Skin epidermis (tissue), 12 donors: ENCODE results near the gene ST7.

Experiments
- H3K27ac ChIP-seq, 21 experiments: fragments of 200-600 bp; sonication (generic) in 11 of 21; one replicate each; pipeline ENCODE4 v1.5.0; 2020; ENCODE audit warnings: mild to moderate bottlenecking in 3 of 21, inconsistent platforms in 2 of 21, moderate library complexity in 2 of 21
- H3K4me3 ChIP-seq, 7 experiments: fragments of 200-600 bp; sonication (generic) in 2 of 7; one replicate each; pipeline ENCODE4 v1.5.0; 2020; ENCODE audit warnings: inconsistent platforms in 2 of 7, mild to moderate bottlenecking in 2 of 7, moderate library complexity in 1 of 7

The ST7 gene

DNA sequence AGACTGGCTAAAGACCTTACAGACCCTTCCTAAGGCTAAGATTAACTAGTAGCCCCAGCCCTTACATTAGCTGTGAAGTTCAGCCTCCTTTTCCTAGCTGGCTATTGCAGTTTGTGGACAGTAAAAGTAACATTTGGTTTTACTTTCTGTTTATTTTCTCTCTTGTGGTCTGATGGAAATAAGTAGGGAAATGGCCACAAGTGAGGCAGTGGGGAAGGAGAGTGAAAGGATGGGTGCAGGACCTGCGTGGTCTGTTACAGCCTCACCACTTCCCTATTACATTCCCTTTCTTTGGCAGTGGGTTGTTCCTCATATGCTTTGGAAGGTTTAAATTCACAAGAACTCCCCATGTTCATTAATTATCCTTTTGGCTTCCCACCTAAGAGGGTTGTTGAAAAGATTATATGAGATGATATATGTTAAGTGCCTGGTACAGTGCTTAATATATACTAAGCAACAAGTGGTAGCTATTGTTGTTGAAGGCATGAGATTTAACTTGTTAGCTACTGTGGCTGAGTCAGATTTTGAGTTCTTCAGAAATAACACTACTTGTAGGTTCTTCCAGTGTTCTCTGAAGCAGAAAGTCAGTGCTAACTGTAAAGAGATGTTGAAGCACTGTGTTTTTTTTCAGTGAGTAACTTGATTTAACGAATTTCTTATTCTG is 181.7 kb downstream of the ST7 start:
- no peak overlapping the region for H3K4me3 ChIP-seq
- no peak overlapping the region for H3K27ac ChIP-seq

DNA sequence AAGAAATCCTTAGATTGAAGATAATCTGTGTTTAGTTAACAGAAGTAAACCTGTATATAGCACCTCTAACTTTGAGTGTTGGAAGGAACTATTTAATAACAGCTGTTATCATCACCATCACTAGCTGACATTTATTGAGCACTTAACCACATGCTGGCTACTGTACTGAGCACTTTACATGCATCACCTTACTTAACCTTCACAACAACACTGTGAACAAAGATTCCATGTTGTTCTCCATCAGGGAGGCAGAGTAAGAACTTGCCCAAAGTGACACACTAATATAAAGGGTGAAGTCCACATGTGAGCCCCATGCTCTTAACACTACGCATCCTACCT is 182.2 kb downstream of the ST7 start:
- H3K27ac ChIP-seq: no peak overlapping the region
- H3K4me3 ChIP-seq: no peak overlapping the region

DNA sequence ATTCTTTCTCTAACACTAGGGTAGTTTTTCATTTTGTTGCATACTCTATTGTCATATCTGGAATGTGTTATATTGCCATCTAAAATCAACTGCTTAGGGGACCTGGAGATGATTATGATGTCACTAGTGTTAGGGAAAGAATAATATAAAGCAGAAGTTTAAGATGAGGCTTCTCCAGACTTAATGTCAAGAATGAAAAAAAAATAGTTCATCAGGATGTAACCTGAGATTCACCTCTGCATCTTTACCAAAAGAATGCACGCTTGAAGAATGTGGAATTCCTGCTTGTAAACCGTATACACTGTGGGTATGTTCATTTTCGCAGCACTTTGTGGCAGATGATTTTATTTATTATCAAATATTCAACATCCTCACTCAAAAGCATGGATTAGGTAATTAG is 184.6 kb downstream of the ST7 start:
- no peak overlapping the region for H3K4me3 ChIP-seq
- H3K27ac ChIP-seq: no peak overlapping the region

DNA sequence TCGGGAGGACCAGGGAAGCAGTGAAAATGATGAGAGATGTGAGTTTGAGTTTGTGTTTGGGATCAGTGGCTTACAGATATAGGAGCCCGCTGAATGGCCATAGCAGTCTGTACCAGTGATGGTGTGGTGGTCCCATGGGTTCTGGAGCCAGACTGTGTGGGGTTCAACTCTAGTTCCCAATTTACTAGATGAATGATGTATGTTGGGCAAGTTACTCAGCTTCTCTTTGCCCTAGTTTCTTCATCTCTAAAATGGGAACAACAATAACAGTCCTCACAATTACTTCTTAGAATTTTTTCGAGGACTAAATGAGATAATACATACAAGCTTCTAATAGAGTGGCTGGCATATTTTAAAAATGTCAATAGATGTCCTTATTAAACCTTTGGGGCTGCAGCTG is 185.2 kb downstream of the ST7 start:
- H3K4me3 ChIP-seq: no peak overlapping the region
- no peak overlapping the region for H3K27ac ChIP-seq

DNA sequence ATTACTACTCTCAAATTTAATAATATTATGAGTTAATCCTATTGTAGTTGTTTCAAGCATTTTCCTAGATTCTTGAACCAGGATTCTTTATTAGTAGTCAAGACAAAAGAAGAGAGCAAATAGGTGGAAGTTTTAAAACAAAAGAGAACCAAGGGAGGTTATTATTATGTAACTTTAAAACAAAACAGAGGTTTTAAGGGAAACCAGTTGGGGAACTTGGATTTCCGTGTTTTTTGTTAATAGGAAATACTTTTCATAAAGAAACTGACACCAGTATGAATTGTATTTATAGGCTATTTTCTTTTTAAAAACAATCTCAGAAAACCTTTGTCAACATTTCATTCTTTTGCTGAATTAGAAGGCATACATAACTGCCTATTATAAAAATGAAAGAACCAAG is 185.7 kb downstream of the ST7 start:
- Histone ChIP-seq H3K4me3 (no peak overlapping the region), H3K27ac (no peak overlapping the region)

DNA sequence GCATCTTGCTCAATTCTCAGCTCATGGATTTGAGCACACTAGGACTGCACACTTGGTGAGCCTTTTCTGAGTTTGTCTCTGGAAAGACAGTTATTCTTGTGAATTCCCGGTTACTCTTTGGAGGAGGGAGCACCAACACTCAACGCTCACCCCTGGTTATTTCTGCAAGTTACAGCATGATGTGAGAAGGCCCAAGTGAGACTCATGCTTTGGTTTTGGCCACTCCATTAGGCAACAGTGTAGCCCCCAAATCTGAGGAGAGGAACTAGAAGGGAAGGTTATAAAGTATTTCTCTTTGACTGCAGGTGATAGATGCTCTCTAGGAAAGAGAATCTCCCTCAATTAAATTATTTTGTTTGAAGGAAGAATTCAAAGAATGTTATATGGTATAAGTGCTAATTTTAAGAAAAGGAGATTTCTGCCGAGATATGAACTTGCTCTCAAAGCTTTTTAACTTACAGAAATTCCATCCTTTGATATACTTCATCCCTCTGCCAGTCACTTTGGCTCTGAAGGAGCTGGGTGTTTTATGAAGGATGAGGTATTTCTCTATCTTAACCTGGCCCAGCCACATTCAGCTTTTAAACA is 186.2 kb downstream of the ST7 start:
- Histone ChIP-seq H3K4me3 (no peak overlapping the region), H3K27ac (no peak overlapping the region)

DNA sequence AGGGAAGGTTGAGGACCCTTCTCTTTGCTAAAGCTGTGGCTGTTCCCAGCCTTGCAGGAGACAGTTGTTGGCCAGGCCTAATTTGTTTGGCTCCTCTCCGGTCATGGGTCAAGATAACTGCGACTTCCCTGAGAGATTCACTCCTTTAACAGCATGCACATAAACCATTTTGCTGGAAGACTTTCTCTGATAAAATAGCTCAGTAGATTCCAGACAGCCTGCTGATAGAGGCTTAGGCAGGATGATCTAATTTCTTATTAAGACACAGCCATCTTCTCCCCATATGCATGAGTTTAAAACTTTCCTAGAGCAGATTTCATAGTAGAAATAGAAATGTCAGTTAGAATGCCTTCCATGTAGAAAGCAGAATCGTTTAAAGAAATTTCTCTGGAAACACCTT is 187.6 kb downstream of the ST7 start:
- no peak overlapping the region for H3K27ac ChIP-seq
- no peak overlapping the region for H3K4me3 ChIP-seq

DNA sequence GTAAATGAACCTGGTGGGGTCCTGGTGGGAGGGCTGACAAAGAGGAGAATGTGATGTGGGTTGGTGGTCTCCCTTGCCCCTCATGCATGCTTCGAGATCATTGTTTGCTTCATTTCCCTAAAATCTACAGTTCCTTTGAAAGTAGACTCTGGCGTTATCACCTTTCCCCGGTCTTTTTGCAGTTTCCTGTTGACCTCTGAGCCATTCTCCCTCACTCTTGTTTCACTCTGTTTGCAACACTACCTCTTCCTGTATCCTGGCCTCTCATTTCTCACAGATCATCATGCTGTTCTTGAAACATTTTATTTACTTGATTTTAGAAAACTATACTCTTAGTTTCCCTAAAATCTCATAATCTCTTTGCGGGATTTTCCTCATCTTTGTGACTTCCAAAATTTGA is 189.8 kb downstream of the ST7 start:
- Histone ChIP-seq H3K27ac (no peak overlapping the region), H3K4me3 (no peak overlapping the region)

DNA sequence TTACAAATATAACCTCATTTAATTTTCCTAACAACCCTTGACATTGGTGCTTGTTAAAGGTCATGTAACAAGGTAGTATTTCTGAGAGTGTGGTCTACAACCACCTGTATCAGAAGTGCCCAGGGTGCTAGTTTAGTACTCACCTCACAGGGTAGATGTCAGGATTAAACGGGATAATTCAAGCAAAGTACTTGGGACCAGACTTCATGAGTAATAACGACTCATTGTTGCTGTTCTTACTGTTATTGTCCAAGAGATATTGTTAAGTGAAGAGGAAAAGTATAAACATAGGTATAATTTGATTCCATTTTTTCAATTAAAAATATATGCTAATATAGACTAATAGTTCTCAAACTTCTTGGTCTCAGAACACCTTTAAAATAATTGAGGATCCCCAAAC is 190.3 kb downstream of the ST7 start:
- Histone ChIP-seq H3K27ac (no peak overlapping the region), H3K4me3 (no peak overlapping the region)

DNA sequence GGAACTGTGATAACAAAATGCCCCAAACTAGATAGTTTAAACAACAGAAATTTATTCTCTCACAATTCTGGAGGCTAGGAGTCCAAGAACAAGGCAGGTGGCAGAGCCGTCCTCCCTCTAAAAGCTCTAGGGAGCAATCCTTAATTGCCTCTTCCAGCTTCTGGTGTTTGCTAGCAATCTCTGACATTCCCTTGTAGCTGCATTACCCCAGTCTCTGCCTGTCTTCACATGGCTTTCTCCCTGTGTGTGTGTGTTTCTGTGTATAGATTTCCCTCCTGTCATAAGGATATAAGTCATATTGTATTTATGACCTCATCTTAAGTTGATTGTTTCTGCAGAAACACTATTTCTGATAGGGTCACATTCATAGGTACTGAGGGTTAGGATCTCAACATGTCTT is 192.0 kb downstream of the ST7 start:
- Histone ChIP-seq H3K4me3 (no peak overlapping the region), H3K27ac (no peak overlapping the region)

DNA sequence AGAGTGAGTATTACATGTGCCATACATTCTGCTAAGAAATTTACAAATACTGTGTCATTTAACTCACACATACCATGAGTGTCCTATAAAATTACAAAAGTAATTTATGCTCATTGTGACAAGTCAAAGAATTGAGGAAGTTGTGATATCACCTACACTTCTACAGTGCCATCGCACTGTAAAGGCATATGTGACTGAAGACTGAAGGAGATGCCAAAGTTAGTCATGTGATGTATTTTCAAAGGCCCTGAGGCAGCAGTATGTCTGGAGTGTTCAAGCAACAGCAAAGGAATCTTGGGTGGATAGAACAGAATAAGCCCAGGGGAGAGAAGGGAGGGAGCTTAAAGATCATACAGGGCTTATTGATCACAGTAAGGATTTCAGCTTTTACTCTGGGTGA is 192.8 kb downstream of the ST7 start:
- Histone ChIP-seq H3K27ac (no peak overlapping the region), H3K4me3 (no peak overlapping the region)

DNA sequence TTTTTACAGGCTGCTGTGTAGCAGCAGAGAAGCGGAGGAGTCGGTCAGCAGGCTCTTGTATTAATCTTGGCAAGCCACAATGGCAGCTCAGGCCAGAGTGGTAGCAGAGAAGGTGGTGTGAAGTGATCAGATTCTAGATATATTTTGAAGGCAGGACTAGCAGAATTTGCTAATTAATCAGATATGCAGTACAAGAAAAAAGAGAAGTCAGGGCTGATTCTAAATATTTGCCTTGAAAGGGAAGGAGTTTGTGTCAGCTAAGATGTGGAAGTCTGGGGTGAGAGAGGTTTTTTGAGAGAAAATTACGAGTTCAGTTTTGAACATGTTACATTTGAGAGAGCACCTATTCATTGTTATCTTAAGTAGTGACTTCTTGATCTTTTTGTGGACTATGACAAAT is 193.2 kb downstream of the ST7 start:
- no peak overlapping the region for H3K4me3 ChIP-seq
- H3K27ac ChIP-seq: no peak overlapping the region

DNA sequence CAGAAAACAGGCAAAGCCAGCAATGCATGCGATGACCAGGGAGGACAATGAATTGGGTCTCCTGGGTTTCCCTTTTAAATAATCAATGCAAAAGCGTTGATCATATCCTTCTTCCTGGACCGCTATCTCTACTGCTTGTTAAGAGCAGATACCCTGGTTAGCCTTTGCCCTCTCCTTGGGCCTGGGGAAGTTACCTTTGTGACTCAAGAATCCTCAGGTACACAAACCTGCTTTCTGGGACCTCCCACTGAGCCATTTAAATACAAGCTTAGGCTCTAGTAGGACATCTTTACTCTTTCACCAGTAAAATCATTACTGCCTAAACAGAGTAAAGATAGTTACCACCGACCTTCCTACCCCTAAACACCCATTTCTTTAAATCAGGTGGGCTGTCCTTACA is 195.7 kb downstream of the ST7 start:
- Histone ChIP-seq H3K27ac (no peak overlapping the region), H3K4me3 (no peak overlapping the region)

DNA sequence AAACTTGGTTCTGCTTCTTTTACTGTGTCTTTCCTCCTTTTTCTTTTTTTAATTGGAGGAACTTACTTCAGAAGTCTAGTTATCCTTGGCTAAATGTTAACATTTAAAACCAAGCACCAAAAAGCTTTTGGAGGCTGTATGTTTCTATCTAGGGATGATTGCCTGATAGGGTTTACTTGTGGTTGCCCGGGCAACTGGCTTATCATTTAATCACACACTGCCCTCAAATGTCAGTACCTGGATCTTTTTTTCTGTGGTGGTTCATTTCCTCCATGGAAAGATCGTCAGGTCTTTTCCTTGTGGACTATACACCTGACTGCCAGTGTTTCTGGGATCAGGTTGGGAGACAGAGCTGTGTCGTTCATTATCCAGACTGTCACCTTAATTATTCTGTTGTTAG is 196.4 kb downstream of the ST7 start:
- Histone ChIP-seq H3K27ac (no peak overlapping the region), H3K4me3 (no peak overlapping the region)

DNA sequence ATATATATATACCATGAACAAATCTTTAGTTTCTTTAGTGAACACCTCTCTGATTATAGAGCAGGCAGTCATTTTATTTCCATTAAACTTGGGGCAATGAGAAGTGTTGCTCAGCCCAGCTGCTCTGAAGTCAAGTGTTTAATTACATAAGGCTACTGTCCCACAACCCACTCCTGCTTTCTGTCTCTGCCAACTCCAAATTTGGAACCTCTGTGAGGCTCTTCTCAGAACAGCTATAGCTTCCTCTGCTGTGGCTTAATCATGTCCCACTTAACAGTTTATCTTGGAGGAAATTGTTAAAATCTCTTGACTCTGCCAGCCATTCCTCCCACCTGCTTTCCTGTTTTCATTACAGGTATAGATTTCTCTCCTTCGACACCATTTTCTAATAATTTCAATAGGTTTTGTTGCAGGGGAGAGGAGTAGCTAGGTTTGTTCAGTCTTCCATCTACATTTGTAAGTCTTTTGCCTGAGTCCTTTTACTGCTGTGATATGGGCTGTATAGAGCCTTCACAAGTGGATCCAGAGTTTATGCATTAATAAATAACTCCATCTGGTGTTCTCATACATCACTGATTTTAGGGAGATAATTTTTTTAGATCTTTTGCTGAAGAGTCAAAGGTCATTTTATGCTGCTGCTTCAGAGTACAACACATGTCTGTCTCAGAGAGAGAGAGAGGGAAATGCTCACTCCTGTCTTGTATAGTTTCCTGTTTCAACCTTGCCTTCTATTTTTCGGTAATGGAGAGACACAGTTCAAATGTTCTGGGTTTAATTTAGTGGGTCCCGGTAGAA is 199.1 kb downstream of the ST7 start:
- Histone ChIP-seq H3K4me3 (no peak overlapping the region), H3K27ac (no peak overlapping the region)

DNA sequence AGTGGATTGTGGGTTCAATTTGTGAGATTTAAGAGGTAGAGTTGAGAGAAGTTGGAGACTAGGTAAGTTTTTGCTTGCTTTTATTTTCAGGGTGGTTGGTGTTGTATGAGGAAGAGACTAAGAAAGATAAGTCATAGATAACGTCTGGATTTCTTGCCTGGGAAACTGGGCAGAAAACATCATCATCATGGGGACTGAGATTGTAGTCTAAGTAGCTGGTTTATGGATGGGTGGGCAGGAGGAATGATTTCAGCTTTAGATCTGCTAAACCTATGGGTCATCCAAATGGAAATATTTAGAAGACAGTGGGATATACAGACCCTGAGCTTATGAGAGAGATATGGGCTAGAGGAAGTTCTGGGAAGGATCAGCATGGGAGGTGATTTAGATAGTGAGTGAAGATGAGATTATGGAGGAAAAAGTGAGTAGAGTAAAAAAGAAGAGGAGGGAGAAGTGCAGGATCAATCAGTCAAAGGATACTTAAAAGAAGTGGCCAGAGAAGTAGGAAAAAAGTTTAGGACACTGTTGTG is 199.8 kb downstream of the ST7 start:
- H3K27ac ChIP-seq: no peak overlapping the region

DNA sequence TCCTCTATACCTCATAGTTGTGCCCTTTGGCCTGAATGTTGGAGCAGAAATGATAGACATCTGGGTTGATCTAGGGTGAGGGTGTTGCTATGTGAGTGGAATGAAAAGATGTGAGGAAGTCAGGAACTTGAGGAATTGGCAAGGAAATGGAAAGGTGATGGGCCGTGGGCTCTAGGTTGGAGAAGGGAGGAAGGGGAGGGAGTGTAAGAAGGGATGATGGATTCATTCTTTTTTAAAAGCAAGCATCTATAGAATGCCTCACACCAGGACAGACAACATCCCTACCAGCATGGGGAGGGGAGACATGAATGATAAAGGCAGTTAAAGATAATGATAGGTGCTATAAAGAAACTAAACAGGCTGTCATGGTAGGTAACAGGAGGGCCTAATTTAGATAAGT is 201.4 kb downstream of the ST7 start:
- no peak overlapping the region for H3K4me3 ChIP-seq
- no peak overlapping the region for H3K27ac ChIP-seq

More for the DNA sequence above, 199.8 kb downstream of the ST7 start:
- H3K4me3 ChIP-seq: no peak overlapping the region

DNA sequence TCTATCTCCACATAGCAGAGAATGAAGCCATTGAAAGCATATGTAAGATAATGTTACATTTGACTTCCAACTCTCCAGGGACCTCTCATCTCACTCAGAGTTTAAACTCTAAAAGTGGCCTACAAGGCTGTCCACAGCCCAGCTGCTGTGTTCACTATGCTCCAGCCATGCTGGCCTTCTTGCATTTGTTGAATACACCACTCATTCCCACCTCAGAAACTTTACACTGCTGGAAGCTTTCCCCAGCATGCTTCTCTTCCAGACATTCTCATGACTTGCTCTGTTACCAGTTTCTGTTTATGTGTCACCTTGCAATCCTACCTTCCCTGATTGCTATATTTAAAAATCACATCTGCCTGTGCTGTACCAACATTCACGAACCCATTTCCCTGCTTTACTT is 202.4 kb downstream of the ST7 start:
- Histone ChIP-seq H3K27ac (no peak overlapping the region), H3K4me3 (no peak overlapping the region)

DNA sequence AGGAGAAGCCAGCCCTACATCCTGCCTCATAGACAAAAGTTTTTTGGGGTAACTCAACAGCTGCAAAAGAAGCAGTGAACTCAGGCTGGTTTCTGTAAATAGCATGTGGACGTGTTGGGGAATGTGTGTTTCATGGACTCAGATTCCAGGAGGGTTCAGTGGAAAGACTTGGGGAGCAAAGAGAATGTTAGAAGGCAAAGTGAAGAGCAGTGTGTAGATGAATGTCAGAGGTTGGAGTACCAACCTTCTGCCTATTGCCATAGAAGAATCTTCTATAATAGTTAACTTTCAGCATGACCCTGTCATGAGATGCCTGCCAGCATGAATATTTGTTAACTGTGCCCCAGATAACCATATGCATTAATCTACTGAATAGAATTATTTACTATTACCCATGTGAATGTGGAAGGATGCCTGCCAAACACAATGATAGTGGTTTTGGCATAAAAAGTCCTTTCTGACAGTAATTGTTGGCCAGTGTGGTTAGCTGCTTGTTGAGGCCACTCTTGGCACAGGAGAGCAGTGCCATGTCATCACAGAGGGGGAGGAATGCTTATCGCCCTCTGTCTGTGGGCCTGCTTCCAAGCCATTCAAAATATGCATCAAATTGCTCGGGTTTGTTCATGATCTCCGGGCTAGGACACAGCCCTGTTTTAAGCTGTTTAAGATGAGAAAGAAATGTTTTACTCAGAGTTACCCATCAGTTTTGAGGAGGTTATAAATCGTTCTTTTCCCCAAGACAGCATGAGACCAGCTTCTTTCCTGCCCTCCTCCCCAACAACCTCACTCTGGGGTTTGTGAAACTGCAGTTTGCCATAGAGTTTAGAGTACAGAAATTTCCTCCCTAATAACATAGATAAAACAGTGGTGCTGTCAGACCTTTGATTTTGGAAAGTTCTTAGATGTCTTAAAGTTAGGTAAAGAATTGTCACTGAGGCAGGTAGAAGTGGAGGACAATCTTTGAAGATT is 204.2 kb downstream of the ST7 start:
- Histone ChIP-seq H3K27ac (peak overlapping the region in 3 of 21 experiments; percentile 31 to 58 (median 35)), H3K4me3 (no peak overlapping the region)
